HepG2 (cell line): ENCODE measurements around the gene UTP25.

Experiments
- ATM ChIP-seq: fragments of 450-650 bp; IDR thresholded peaks from 2 replicates; pipeline ENCODE4 v1.7.1; 2017; ENCODE audit warnings: mild to moderate bottlenecking, borderline replicate concordance
- EP300 ChIP-seq, 3 experiments: sonication (generic) in 1 of 3; formaldehyde crosslinking in 1 of 3; IDR thresholded peaks; 2 replicates each; pipeline versions ENCODE4 v1.5.1 to v1.6.1; 2011 to 2020; ENCODE audit warnings: low read depth in 2 of 3, low read length in 2 of 3, borderline replicate concordance in 1 of 3, improper control_type of control experiment in 1 of 3, mild to moderate bottlenecking in 1 of 3, missing genetic modification reagents in 1 of 3, moderate library complexity in 1 of 3
- IRX3 ChIP-seq: sonication (generic); formaldehyde crosslinking; IDR thresholded peaks from 2 replicates; pipeline ENCODE4 v1.8.1; 2023; ENCODE audit warnings: mild to moderate bottlenecking, low read depth, missing genetic modification reagents, borderline replicate concordance
- JUN ChIP-seq: sonication (generic); formaldehyde crosslinking; IDR thresholded peaks from 2 replicates; pipeline ENCODE4 v1.4.0; 2020; ENCODE audit warnings: mild to moderate bottlenecking, missing genetic modification reagents
- NFIC ChIP-seq: IDR thresholded peaks from 2 replicates; pipeline ENCODE4 v1.6.1; 2012; ENCODE audit warnings: mild to moderate bottlenecking, low read length, inconsistent platforms
- PATZ1 ChIP-seq: sonication (generic); formaldehyde crosslinking; IDR thresholded peaks from 2 replicates; pipeline ENCODE4 v1.4.0; 2020; ENCODE audit warnings: missing genetic modification reagents
- POLR2A ChIP-seq, 2 experiments: IDR thresholded peaks; 2 replicates each; pipeline ENCODE4 v1.6.1; 2011; ENCODE audit warnings: low read depth in 2 of 2, low read length in 2 of 2, mild to moderate bottlenecking in 1 of 2, moderate library complexity in 1 of 2; ENCODE audit not compliant: insufficient read depth in 1 of 2
- TMF1 ChIP-seq: sonication (generic); formaldehyde crosslinking; IDR thresholded peaks from 2 replicates; pipeline ENCODE4 v1.8.1; 2022; ENCODE audit warnings: low read depth, missing genetic modification reagents
- TP53 ChIP-seq: sonication (generic); formaldehyde crosslinking; conservative IDR thresholded peaks from 2 replicates; pipeline ENCODE4 v1.4.0; 2020; ENCODE audit warnings: missing genetic modification reagents
- ZBTB26 ChIP-seq: IDR thresholded peaks from 2 replicates; pipeline ENCODE4 v1.6.1; 2016; ENCODE audit warnings: missing compliant biosample characterization, missing genetic modification reagents, borderline replicate concordance
- ZC3H4 ChIP-seq: sonication (generic); formaldehyde crosslinking; IDR thresholded peaks from 2 replicates; pipeline ENCODE4 v1.4.0; 2020; ENCODE audit warnings: missing genetic modification reagents, borderline replicate concordance
- ZNF329 ChIP-seq: sonication (generic); formaldehyde crosslinking; IDR thresholded peaks from 2 replicates; pipeline ENCODE4 v1.9.0; 2021; ENCODE audit warnings: low read depth, mild to moderate bottlenecking, missing genetic modification reagents
- ZNF362 ChIP-seq: sonication (generic); formaldehyde crosslinking; IDR thresholded peaks from 2 replicates; pipeline ENCODE4 v1.4.0; 2020; ENCODE audit warnings: missing genetic modification reagents, mild to moderate bottlenecking, borderline replicate concordance

GRCh38 chr1:209835782-209836298 lies 8.1 kb downstream of the UTP25 start:
- TF ChIP-seq ZC3H4 (CRISPR knock-in tag): no peak
- TF ChIP-seq IRX3: no peak
- TF ChIP-seq PATZ1 (CRISPR knock-in tag): no peak
- no peak for TF ChIP-seq TP53
- no peak for TF ChIP-seq EP300 (IDR thresholded peaks at IDR 0.05; ENCODE audit: low read depth in 2 of 2, low read length in 2 of 2)
- no peak for TF ChIP-seq EP300 (CRISPR knock-in tag; IDR thresholded peaks at IDR 0.05; ENCODE audit: borderline replicate concordance)
- TF ChIP-seq JUN (CRISPR knock-in tag): no peak
- TF ChIP-seq ZNF362 (CRISPR knock-in tag): no peak
- TF ChIP-seq TMF1 (CRISPR knock-in tag): no peak
- TF ChIP-seq ZBTB26 (CRISPR knock-in tag): no peak
- no peak for TF ChIP-seq NFIC
- no peak for TF ChIP-seq ATM
- TF ChIP-seq POLR2A (IDR thresholded peaks at IDR 0.05; ENCODE audit: insufficient read depth in 1 of 2, low read depth in 2 of 2, low read length in 2 of 2): no peak
- TF ChIP-seq ZNF329 (CRISPR knock-in tag): no peak
